ENCODE data around the gene GNB1L. TPM values are rescaled to one million over a fixed set of nuclear protein-coding genes. Genes with fewer than 3 reads are reported as not detected.
A peak's percentile ranks its signal among the peaks of the same experiment; 100 is the strongest.
"Not testable (repeated sequence)": the region's sequence is repeated elsewhere in the genome, so short reads cannot be mapped to it uniquely, and the experiment has no call there.

GNB1L gene
- total RNA-seq, 1 experiment from 2014 or later = 17.7 TPM

DNA sequence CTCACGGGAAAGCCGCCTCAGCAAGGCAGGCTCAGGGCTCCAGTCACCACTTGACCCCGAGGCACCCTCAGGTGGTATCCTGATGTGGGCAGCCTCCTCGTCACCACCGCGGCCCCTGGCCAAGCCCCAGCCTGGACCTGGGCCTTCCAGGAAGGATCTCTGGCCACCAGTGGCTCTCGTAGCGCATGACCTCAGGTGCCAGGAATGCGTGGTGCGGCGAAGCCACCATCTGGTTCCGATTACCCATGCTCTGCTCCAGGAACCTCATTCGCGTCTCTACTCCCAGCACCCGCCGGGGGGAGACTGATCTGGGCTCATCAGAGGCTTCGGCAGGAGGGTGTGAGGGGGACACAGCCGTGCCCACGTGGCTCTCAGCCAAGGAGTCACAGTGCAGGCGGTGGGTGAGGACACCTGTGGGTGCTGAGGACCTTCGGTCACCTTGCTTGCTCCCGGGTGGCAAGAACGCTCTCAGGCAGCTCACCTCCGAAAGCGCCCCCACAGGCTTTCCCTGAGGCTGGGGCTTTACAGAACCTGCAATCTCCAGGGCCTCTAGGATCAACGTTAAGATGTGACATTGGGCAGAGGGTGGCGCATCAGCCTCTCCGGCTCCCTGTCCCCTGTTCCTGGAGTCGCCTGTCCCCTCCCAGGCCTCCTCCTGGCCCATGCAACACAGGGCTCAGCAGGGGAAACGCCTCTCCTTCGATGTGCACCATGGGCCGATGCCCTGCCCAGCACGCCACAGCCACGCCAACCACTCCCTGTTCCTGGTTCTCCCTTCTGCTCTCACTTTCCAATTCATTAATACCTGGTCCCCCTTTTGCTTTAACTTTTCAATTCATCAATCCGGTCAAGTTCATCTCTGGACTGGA is 55.1 kb downstream of the GNB1L start:
- Histone ChIP-seq H3K4me1 (replicated peaks) (peaks cover 26% of the 10 kb centered on the region), H3K9me3 (replicated peaks) (no peaks in the 10 kb centered on the region), H3K27ac (peak overlapping the region; percentile 28), H3K36me3 (peaks cover 6% of the 10 kb centered on the region; the same call in 1 of the 2 replicates), H3K4me3 (no peak overlapping the region), H3K27me3 (replicated peaks) (no peaks in the 10 kb centered on the region)
- DNase-seq (ENCODE audit: low read depth in 1 of 2, low spot score in 2 of 2) = peak; percentile 91 to 96

DNA sequence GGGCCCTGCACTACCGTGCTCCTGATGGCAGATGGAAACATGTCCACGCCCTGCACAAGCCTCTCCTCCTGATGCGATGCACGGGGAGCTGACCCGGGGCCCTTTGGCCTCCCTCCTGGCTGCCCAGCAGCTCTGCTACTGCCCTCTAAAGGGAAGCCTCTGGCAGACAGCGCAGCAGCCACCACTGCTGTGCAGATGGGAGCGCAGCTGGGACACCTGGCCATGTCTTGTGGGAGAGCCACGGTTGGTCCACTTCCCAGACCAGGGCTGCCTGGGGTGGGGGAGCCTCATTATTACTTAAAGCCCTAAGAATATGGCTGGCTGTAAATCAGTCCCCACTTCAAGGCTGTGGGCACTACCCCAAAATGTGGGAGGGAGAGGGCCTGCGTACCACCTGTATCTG is 55.8 kb downstream of the GNB1L start:
- Histone ChIP-seq H3K4me1 (replicated peaks) (peaks cover 26% of the 10 kb centered on the region), H3K4me3 (no peak overlapping the region), H3K9me3 (replicated peaks) (no peaks in the 10 kb centered on the region), H3K36me3 (peaks cover 6% of the 10 kb centered on the region; the same call in 1 of the 2 replicates), H3K27me3 (replicated peaks) (no peaks in the 10 kb centered on the region), H3K27ac (peak overlapping the region; percentile 28)
- DNase-seq (ENCODE audit: low read depth in 1 of 2, low spot score in 2 of 2) = no peak

- H3K36me3 ChIP-seq = peaks cover 6% of the 10 kb centered on the region; the same call in 1 of the 2 replicates
- no peaks in the 10 kb centered on the region for H3K27me3 ChIP-seq (replicated peaks)
- no peak overlapping the region for H3K27ac ChIP-seq
- no peak overlapping the region for H3K4me3 ChIP-seq
- DNase-seq (ENCODE audit: low read depth in 1 of 2, low spot score in 2 of 2) = no peak
- peaks cover 26% of the 10 kb centered on the region for H3K4me1 ChIP-seq (replicated peaks)
- no peaks in the 10 kb centered on the region for H3K9me3 ChIP-seq (replicated peaks)
Measured at GRCh38 chr22:19798003-19798665, 56.5 kb downstream of the GNB1L start.

- peaks cover 6% of the 10 kb centered on the region; the same call in 1 of the 2 replicates for H3K36me3 ChIP-seq
- no peaks in the 10 kb centered on the region for H3K27me3 ChIP-seq (replicated peaks)
- H3K4me1 ChIP-seq (replicated peaks) = peaks cover 26% of the 10 kb centered on the region
- H3K4me3 ChIP-seq = no peak overlapping the region
- H3K9me3 ChIP-seq (replicated peaks) = no peaks in the 10 kb centered on the region
- no peak for DNase-seq (ENCODE audit: low read depth in 1 of 2, low spot score in 2 of 2)
- H3K27ac ChIP-seq = no peak overlapping the region
Measured at GRCh38 chr22:19797086-19798002, 57.3 kb downstream of the GNB1L start.

DNA sequence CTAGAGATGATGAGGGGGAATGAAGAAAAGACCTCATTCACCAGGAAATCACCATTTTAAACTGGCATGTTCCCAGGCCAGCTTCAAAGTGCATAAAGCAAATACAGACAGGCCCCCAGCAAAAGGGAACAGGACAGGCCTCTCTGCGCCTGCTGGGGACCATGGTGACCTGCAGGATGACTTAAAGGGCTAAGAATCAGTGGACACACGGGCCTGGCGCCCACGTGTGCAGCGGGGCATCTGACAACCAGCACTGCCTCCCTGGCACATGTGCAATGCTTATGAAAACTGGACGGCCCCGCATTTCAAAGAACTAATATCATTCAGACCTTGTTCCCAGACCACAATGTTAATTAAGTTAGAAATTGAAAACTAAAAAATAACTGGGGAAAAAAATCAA is 58.5 kb downstream of the GNB1L start:
- Histone ChIP-seq H3K9me3 (replicated peaks) (no peaks in the 10 kb centered on the region), H3K27ac (no peak overlapping the region), H3K27me3 (replicated peaks) (no peaks in the 10 kb centered on the region), H3K36me3 (peaks cover 6% of the 10 kb centered on the region; the same call in 1 of the 2 replicates), H3K4me1 (replicated peaks) (peaks cover 26% of the 10 kb centered on the region), H3K4me3 (no peak overlapping the region)
- no peak for DNase-seq (ENCODE audit: low read depth in 1 of 2, low spot score in 2 of 2)

- no peaks in the 10 kb centered on the region for H3K27me3 ChIP-seq (replicated peaks)
- no peak overlapping the region for H3K27ac ChIP-seq
- no peaks in the 10 kb centered on the region for H3K9me3 ChIP-seq (replicated peaks)
- no peak overlapping the region for H3K4me3 ChIP-seq
- DNase-seq (ENCODE audit: low read depth in 1 of 2, low spot score in 2 of 2) = no peak
- H3K36me3 ChIP-seq = peaks cover 6% of the 10 kb centered on the region; the same call in 1 of the 2 replicates
- H3K4me1 ChIP-seq (replicated peaks) = peaks cover 23% of the 10 kb centered on the region
Measured at GRCh38 chr22:19795617-19796008, 59.1 kb downstream of the GNB1L start.

- DNase-seq (ENCODE audit: low read depth in 1 of 2, low spot score in 2 of 2) = no peak
Measured at GRCh38 chr22:19793661-19794310, 60.9 kb downstream of the GNB1L start.

GRCh38 chr22:19793161-19793560 is 61.5 kb downstream of the GNB1L start:
- H3K36me3 ChIP-seq = peaks cover 6% of the 10 kb centered on the region; the same call in 1 of the 2 replicates
- peaks cover 8% of the 10 kb centered on the region; the same call in 1 of the 2 replicates for H3K9me3 ChIP-seq (replicated peaks)
- H3K4me3 ChIP-seq = no peak overlapping the region
- no peak overlapping the region for H3K27ac ChIP-seq
- no peaks in the 10 kb centered on the region for H3K27me3 ChIP-seq (replicated peaks)
- H3K4me1 ChIP-seq (replicated peaks) = no peaks in the 10 kb centered on the region
- DNase-seq (ENCODE audit: low read depth in 1 of 2, low spot score in 2 of 2) = no peak

More at GRCh38 chr22:19793661-19794310, 60.9 kb downstream of the GNB1L start:
- no peak overlapping the region for H3K4me3 ChIP-seq
- H3K27ac ChIP-seq = no peak overlapping the region
- no peaks in the 10 kb centered on the region for H3K27me3 ChIP-seq (replicated peaks)
- H3K36me3 ChIP-seq = peaks cover 6% of the 10 kb centered on the region; the same call in 1 of the 2 replicates
- peaks cover 5% of the 10 kb centered on the region for H3K4me1 ChIP-seq (replicated peaks)
- H3K9me3 ChIP-seq (replicated peaks) = peaks cover 8% of the 10 kb centered on the region; the same call in 1 of the 2 replicates

GRCh38 chr22:19792383-19792896 is 62.2 kb downstream of the GNB1L start:
- H3K27me3 ChIP-seq (replicated peaks); H3K36me3 ChIP-seq; H3K27ac ChIP-seq; H3K9me3 ChIP-seq (replicated peaks); DNase-seq (ENCODE audit: low read depth in 1 of 2, low spot score in 2 of 2); H3K4me1 ChIP-seq (replicated peaks); H3K4me3 ChIP-seq: not testable (repeated sequence)

DNA sequence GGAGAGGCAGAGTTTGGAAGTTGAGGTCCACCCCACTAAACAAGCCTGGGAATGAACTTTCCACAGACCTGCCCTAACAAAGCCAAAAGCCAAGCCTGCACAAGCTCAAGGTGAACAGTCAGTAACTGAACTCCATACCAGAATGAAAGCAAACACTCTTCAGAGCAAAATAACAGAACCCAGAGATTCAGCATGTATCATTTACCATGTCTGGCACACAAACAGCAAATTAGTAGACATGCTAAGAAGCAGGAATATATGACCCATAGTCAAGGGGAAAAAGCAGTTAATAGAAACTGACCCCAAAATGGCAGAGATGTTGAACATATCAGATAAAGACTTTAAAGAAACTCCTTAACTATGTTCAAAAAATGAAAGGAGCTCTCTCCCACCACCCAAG is 62.8 kb downstream of the GNB1L start:
- Histone ChIP-seq H3K4me1 (replicated peaks) (no peaks in the 10 kb centered on the region), H3K27me3 (replicated peaks) (no peaks in the 10 kb centered on the region), H3K27ac (no peak overlapping the region), H3K4me3 (no peak overlapping the region), H3K9me3 (replicated peaks) (peaks cover 8% of the 10 kb centered on the region; the same call in 1 of the 2 replicates), H3K36me3 (peaks cover 6% of the 10 kb centered on the region; the same call in 1 of the 2 replicates)
- DNase-seq (ENCODE audit: low read depth in 1 of 2, low spot score in 2 of 2) = no peak

- H3K4me3 ChIP-seq = no peak overlapping the region
- DNase-seq (ENCODE audit: low read depth in 1 of 2, low spot score in 2 of 2) = no peak
- H3K36me3 ChIP-seq = peaks cover 6% of the 10 kb centered on the region; the same call in 1 of the 2 replicates
- H3K4me1 ChIP-seq (replicated peaks) = no peaks in the 10 kb centered on the region
- H3K9me3 ChIP-seq (replicated peaks) = peaks cover 8% of the 10 kb centered on the region; the same call in 1 of the 2 replicates
- H3K27ac ChIP-seq = no peak overlapping the region
- no peaks in the 10 kb centered on the region for H3K27me3 ChIP-seq (replicated peaks)
Measured at GRCh38 chr22:19791243-19791642, 63.4 kb downstream of the GNB1L start.

DNA sequence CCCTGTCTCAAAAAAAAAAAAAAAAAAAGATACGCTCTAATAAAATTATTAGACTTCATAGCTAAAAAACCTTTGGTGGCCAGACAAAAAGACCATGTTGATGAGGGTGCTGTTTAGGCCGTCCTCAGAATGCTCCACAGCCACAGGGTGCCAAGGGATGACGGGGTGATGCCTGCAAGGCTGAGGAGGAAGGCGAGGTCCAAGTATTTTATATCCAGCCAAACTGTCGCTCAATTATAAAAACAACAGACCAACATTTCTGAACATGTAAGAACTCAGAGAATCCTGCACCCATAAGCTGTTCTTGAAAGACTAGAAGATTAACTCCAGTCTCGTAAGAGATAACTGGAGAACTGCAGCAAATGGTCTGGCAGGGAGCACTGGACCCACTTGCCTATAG is 64.8 kb downstream of the GNB1L start:
- H3K9me3 ChIP-seq (replicated peaks) = peaks cover 8% of the 10 kb centered on the region; the same call in 1 of the 2 replicates
- no peaks in the 10 kb centered on the region for H3K27me3 ChIP-seq (replicated peaks)
- no peak overlapping the region for H3K4me3 ChIP-seq
- no peak for DNase-seq (ENCODE audit: low read depth in 1 of 2, low spot score in 2 of 2)
- no peaks in the 10 kb centered on the region for H3K4me1 ChIP-seq (replicated peaks)
- peaks cover 6% of the 10 kb centered on the region; the same call in 1 of the 2 replicates for H3K36me3 ChIP-seq
- no peak overlapping the region for H3K27ac ChIP-seq
